ENCODE measurements around the gene RPL4.
"Not testable (repeated sequence)": the region's sequence is repeated elsewhere in the genome, so short reads cannot be mapped to it uniquely, and the experiment has no call there.

The RPL4 gene

GRCh38 chr15:66481107-66481856 lies 23.4 kb downstream of the RPL4 start:
- Mint-ChIP-seq H3K4me1 (peaks cover 6% of the 10 kb centered on the region), H3K27ac (no peak overlapping the region), H3K9me3 (no peaks in the 10 kb centered on the region), H3K4me3 (no peak overlapping the region), H3K36me3 (peaks cover 54% of the 10 kb centered on the region), H3K27me3 (no peaks in the 10 kb centered on the region)
- CTCF ChIA-PET: interaction anchor here (0.7 kb wide), 1 partner anchor 10 kb away, joined by 5 read pairs; no protein-coding TSS in a partner anchor
- DNase-seq: no peak

- H3K4me3 Mint-ChIP-seq: no peak overlapping the region
- no peaks in the 10 kb centered on the region for H3K9me3 Mint-ChIP-seq
- H3K36me3 Mint-ChIP-seq: peaks cover 57% of the 10 kb centered on the region
- CTCF ChIA-PET: interaction anchor here (0.7 kb wide), 1 partner anchor 9 kb away, joined by 5 read pairs; no protein-coding TSS in a partner anchor
- no peak for DNase-seq
- peaks cover 9% of the 10 kb centered on the region for H3K4me1 Mint-ChIP-seq
- no peak overlapping the region for H3K27ac Mint-ChIP-seq
- H3K27me3 Mint-ChIP-seq: no peaks in the 10 kb centered on the region
Observed at GRCh38 chr15:66480267-66480666, 24.4 kb downstream of the RPL4 start.

GRCh38 chr15:66477011-66477410 lies 27.6 kb downstream of the RPL4 start:
- DNase-seq: no peak
- Mint-ChIP-seq H3K36me3 (peaks cover 38% of the 10 kb centered on the region), H3K4me1 (peaks cover 23% of the 10 kb centered on the region), H3K27ac (no peak overlapping the region), H3K27me3 (no peaks in the 10 kb centered on the region), H3K9me3 (no peaks in the 10 kb centered on the region), H3K4me3 (no peak overlapping the region)
- CTCF ChIA-PET: no interaction called here

DNA sequence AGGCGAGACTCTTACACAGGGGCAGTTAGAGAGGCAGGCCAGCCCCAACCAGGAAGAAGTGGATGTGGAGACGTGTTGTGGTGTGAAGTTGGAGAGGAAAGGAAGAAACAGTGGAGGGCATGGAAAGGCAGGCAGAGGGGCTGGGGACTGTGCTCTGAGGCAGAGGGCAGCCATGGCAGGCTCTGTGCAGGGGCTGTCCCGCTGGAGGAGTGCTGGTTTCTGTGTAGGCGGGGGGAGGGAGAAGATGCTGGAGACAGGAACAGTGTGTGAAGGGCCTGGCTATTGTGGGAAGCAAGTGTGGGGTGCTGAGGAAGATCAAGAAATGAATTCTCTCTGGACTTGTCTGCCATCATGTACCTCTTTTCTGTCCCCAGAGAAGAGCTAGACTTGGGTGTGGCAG lies 28.1 kb downstream of the RPL4 start:
- peaks cover 33% of the 10 kb centered on the region for H3K36me3 Mint-ChIP-seq
- no peak overlapping the region for H3K27ac Mint-ChIP-seq
- H3K4me3 Mint-ChIP-seq: no peak overlapping the region
- H3K4me1 Mint-ChIP-seq: peaks cover 27% of the 10 kb centered on the region
- CTCF ChIA-PET: no interaction called here
- no peak for DNase-seq
- no peaks in the 10 kb centered on the region for H3K9me3 Mint-ChIP-seq
- H3K27me3 Mint-ChIP-seq: no peaks in the 10 kb centered on the region

GRCh38 chr15:66474963-66475362 lies 29.7 kb downstream of the RPL4 start:
- Mint-ChIP-seq H3K27ac (no peak overlapping the region), H3K36me3 (peaks cover 27% of the 10 kb centered on the region), H3K27me3 (no peaks in the 10 kb centered on the region), H3K4me1 (peaks cover 43% of the 10 kb centered on the region), H3K9me3 (no peaks in the 10 kb centered on the region), H3K4me3 (no peak overlapping the region)
- DNase-seq: no peak
- CTCF ChIA-PET: interaction anchor here (0.5 to 1.1 kb wide), 3 partner anchors 22 to 341 kb away, joined by 3 to 5 read pairs (median 3); no protein-coding TSS in a partner anchor

GRCh38 chr15:66474135-66474534 lies 30.5 kb downstream of the RPL4 start:
- no peaks in the 10 kb centered on the region for H3K9me3 Mint-ChIP-seq
- peaks cover 23% of the 10 kb centered on the region for H3K36me3 Mint-ChIP-seq
- no peak overlapping the region for H3K4me3 Mint-ChIP-seq
- CTCF ChIA-PET: interaction anchor here (0.7 to 1.1 kb wide), 2 partner anchors 23 to 25 kb away, joined by 3 to 5 read pairs; no protein-coding TSS in a partner anchor
- no peak for DNase-seq
- no peak overlapping the region for H3K27ac Mint-ChIP-seq
- peaks cover 40% of the 10 kb centered on the region for H3K4me1 Mint-ChIP-seq
- no peaks in the 10 kb centered on the region for H3K27me3 Mint-ChIP-seq

DNA sequence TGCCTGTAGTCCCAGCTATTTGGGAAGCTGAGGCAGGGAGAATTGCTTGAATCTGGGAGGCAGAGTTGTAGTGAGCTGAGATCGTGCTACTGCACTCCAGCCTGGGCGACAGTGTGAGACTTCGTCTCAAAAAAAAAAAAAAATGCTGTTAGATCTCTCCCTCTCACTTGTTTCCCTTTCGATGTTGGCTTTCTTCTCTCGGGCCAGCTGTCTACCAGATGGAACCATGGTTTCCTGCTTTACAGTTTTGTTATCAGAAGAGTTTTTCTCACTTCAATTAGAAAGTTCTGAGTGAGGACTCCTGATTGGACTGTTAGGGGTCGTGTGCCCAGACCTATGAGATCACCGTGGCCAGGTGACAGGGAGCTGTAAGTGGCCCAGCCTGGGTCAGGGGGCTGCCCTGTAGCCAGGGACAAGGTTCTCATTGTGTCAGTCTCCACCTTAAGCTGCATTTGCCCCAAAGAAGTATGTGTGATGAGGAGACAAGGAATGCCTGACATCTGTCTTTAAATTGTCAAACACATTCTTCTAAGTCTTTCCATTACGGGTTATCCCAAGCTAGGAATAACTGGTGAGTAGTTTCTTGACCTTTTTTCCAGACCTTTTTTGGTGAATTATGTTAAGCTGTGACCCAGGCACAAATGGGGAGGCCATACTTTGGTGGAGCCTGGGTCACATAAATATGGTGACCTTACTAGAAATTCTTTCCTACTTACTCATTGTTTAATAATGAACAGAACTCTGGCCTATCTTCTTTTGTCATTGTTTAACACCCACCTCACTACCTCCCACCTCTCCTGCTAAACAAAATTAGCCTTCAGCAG lies 32.3 kb downstream of the RPL4 start:
- peaks cover 24% of the 10 kb centered on the region for H3K36me3 Mint-ChIP-seq
- no peaks in the 10 kb centered on the region for H3K9me3 Mint-ChIP-seq
- CTCF ChIA-PET: interaction anchor here (0.7 to 3.1 kb wide), 7 partner anchors 8 to 99 kb away, joined by 3 to 9 read pairs (median 4); partner anchors contain the start of gene SNAPC5
- H3K4me3 Mint-ChIP-seq: peak overlapping the region; percentile 57
- peak; percentile 75 for DNase-seq
- no peaks in the 10 kb centered on the region for H3K27me3 Mint-ChIP-seq
- H3K27ac Mint-ChIP-seq: peak overlapping the region; percentile 96
- peaks cover 40% of the 10 kb centered on the region for H3K4me1 Mint-ChIP-seq

- Mint-ChIP-seq H3K4me1 (peaks cover 38% of the 10 kb centered on the region), H3K36me3 (peaks cover 29% of the 10 kb centered on the region), H3K27ac (peak overlapping the region; percentile 96)
- H3K4me3 Mint-ChIP-seq, H3K27me3 Mint-ChIP-seq, H3K9me3 Mint-ChIP-seq, DNase-seq: not testable (repeated sequence)
- CTCF ChIA-PET: interaction anchor here (0.6 to 3.1 kb wide), 4 partner anchors 10 to 224 kb away, joined by 3 to 9 read pairs (median 4); partner anchors contain the start of gene SNAPC5
Observed at GRCh38 chr15:66470825-66471224, 33.8 kb downstream of the RPL4 start.

- H3K27ac Mint-ChIP-seq, H3K4me3 Mint-ChIP-seq, DNase-seq, H3K27me3 Mint-ChIP-seq, CTCF ChIA-PET, H3K9me3 Mint-ChIP-seq: not testable (repeated sequence)
- Mint-ChIP-seq H3K4me1 (peaks cover 28% of the 10 kb centered on the region), H3K36me3 (peaks cover 42% of the 10 kb centered on the region)
Observed at GRCh38 chr15:66467162-66468040, 37.3 kb downstream of the RPL4 start.

DNA sequence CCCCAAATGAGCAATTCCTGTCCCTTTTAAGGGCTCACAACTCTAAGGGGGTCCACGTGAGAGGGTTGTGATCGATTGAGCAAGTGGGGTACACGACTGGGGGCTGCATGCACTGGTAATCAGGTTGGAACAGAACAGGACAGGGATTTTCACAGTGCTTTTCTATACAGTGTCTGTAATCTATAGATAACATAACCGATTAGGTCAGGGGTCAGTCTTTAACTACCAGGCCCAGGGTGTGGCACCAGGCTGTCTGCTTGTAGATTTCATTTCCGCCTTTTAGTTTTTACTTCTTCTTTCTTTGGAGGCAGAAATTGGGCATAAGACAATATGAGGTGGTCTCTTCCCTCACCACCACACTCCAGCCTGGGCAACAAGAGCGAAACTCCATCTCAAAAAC lies 39.4 kb downstream of the RPL4 start:
- CTCF ChIA-PET, H3K9me3 Mint-ChIP-seq, H3K27me3 Mint-ChIP-seq, H3K4me3 Mint-ChIP-seq, DNase-seq, H3K27ac Mint-ChIP-seq: not testable (repeated sequence)
- H3K4me1 Mint-ChIP-seq: peaks cover 11% of the 10 kb centered on the region
- H3K36me3 Mint-ChIP-seq: peaks cover 52% of the 10 kb centered on the region

- H3K4me1 Mint-ChIP-seq: peaks cover 14% of the 10 kb centered on the region
- H3K4me3 Mint-ChIP-seq: no peak overlapping the region
- no peak overlapping the region for H3K27ac Mint-ChIP-seq
Observed at GRCh38 chr15:66462627-66463026, 42.0 kb downstream of the RPL4 start.

DNA sequence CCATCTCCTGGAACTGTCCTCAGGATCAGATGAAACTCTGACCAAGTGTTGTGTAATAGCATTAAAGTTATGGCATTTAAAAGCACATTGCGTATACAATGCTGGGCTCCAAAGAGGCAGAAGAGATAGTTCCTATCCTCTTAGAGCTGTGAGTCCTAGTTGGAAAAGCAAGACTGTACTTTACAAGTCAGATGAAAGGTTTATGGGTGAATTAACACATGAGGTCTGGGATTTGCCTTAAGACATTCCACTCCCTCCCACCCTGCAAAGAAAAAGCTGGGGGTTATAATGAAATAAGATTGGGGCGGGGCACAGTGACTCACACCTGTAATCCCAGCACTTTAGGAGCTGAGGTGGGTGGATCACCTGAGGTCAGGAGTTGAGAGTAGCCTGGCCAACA lies 42.7 kb downstream of the RPL4 start:
- Mint-ChIP-seq H3K36me3 (peaks cover 48% of the 10 kb centered on the region), H3K4me1 (peaks cover 11% of the 10 kb centered on the region), H3K4me3 (no peak overlapping the region), H3K27me3 (no peaks in the 10 kb centered on the region), H3K9me3 (no peaks in the 10 kb centered on the region), H3K27ac (peak overlapping the region; percentile 52)
- no peak for DNase-seq
- CTCF ChIA-PET: no interaction called here

More at GRCh38 chr15:66462627-66463026, 42.0 kb downstream of the RPL4 start:
- H3K27me3 Mint-ChIP-seq: no peaks in the 10 kb centered on the region
- no peaks in the 10 kb centered on the region for H3K9me3 Mint-ChIP-seq
- CTCF ChIA-PET: no interaction called here
- no peak for DNase-seq
- peaks cover 51% of the 10 kb centered on the region for H3K36me3 Mint-ChIP-seq

DNA sequence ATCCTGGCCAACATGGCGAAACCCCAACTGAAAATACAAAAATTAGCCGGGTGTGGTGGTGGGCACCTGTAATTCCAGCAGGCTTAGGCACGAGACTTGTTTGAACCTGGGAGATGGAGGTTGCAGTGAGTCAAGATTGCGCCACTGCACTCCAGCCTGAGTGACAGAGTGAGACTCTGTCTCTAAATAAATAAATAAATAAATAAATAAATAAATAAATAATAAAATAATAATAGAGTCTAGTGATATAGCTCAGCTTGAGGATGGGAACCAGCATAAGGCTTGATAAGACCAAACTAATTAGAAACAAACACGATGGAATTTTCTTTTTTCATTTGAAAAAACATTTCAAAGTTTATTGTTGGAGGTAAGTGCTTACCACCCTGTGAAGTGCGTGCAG lies 43.4 kb downstream of the RPL4 start:
- H3K9me3 Mint-ChIP-seq, H3K4me3 Mint-ChIP-seq, CTCF ChIA-PET, H3K27me3 Mint-ChIP-seq, DNase-seq: not testable (repeated sequence)
- H3K27ac Mint-ChIP-seq: peak overlapping the region; percentile 28
- peaks cover 10% of the 10 kb centered on the region for H3K4me1 Mint-ChIP-seq
- H3K36me3 Mint-ChIP-seq: peaks cover 49% of the 10 kb centered on the region

Measured in activated naive CD4-positive, alpha-beta T cell treated with anti-CD3 and anti-CD28 coated beads, Interleukin-2, amount 10 ng/mL, durations not matched to agents 7 days and 5 days (primary cell).